ENCODE data around the gene HBA2.
"Not testable (repeated sequence)": the region's sequence is repeated elsewhere in the genome, so short reads cannot be mapped to it uniquely, and the experiment has no call there.

The HBA2 gene

DNA sequence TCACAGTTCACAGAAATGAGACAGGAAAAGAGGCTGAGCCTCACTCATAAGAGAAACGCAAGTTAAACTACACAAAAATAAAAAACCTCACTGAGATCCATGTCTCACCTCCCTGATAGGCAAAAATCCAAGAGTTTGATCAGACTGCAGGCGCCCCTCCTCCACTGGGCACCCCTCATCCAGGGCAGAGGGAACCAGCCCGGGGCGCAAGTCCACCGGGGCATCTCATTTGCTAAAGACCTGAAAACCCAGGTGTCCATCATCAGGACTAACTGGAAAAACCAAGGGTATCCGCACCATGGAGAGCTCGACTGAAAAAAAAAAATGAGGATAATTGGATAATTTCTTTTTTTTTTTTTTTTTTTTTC lies 17.7 kb upstream of the HBA2 start:
- DNase-seq (ENCODE audit: low read depth): no peak

GRCh38 chr16:159136-159849 lies 13.4 kb upstream of the HBA2 start:
- no peak for DNase-seq (ENCODE audit: low read depth)

DNA sequence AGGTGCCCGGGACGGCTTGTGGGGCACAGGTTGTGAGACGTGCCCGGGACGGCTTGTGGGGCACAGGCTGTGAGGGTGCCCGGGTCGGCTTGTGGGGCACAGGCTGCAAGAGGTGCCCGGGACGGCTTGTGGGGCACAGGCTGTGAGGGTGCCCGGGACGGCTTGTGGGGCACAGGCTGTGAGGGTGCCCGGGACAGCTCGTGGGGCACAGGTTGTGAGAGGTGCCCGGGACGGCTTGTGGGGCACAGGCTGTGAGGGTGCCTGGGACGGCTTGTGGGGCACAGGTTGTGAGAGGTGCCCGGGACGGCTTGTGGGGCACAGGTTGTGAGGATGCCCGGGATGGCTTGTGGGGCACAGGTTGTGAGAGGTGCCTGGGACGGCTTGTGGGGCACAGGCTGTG lies 12.4 kb upstream of the HBA2 start:
- DNase-seq (ENCODE audit: low read depth): not testable (repeated sequence)

DNA sequence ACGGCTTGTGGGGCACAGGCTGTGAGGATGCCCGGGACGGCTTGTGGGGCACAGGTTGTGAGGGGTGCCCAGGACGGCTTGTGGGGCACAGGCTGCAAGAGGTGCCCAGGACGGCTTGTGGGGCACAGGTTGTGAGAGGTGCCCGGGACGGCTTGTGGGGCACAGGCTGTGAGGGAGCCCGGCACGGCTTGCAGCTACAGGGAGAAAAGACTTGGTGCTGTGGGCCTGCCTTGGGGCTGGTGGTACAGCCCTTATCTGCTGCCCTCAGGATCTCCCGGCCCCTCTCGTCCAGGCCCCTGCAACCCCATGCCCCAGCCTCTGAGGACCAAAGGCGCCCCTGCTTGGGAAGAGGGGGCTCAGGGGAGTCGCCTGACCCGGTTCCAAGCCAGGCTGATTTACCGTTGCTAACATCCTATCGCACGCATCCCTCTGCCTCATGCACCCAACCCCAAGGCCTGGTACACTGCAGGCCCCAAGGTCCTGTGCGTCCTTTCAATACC lies 11.9 kb upstream of the HBA2 start:
- DNase-seq (ENCODE audit: low read depth): no peak

DNA sequence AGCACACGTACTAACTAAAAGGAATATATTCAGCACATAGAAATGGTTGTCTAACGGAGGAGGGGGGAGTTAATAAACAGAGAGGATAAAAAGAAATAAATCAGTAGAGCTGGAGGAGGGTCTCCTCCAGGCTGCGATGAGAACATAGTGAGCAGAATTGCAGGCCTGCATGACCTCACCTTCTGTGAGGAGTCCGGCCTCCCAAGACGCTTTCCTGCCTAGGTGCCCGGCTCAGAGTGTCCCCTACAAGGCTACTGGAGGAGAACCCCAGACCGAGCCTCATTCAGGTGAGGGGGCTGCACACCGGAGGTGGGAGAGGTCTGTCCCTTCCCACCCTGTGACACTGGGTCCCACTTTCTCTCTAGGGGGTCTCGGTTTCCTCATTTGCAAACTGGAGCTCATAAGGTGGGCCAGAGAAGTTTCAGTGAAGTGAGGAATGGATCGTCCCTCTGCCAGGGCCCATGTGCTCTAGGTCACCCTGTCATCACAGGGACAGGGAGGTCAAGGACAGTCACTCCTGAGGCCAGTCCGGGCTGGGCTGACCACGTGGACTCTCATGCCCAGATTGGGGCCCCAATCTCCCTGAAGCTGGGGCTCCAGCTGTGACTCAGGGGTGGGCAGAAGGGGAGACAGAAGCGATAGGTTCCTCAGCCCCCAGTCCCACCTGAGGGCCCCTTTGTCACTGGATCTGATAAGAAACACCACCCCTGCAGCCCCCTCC lies 10.2 kb upstream of the HBA2 start:
- no peak for DNase-seq (ENCODE audit: low read depth)

DNA sequence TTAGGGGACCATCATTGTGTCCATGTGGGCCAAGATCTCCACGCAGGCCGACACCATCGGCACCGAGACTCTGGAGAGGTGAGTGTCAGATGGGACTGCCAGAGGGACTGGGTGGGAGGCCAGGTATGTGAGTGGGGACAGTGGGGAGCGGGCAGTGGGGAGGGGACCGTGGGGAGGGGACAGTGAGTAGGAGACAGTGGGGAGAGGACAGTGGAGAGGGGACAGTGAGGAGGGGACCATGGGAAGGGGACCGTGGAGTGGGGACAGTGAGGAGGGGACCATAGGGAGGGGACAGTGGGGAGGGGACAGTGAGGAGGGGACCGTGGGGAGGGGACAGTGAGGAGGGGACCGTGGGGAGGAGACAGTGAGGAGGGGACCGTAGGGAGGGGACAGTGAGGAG lies 9.5 kb upstream of the HBA2 start:
- DNase-seq (ENCODE audit: low read depth): not testable (repeated sequence)

GRCh38 chr16:163696-164095 lies 9.0 kb upstream of the HBA2 start:
- DNase-seq (ENCODE audit: low read depth): not testable (repeated sequence)

DNA sequence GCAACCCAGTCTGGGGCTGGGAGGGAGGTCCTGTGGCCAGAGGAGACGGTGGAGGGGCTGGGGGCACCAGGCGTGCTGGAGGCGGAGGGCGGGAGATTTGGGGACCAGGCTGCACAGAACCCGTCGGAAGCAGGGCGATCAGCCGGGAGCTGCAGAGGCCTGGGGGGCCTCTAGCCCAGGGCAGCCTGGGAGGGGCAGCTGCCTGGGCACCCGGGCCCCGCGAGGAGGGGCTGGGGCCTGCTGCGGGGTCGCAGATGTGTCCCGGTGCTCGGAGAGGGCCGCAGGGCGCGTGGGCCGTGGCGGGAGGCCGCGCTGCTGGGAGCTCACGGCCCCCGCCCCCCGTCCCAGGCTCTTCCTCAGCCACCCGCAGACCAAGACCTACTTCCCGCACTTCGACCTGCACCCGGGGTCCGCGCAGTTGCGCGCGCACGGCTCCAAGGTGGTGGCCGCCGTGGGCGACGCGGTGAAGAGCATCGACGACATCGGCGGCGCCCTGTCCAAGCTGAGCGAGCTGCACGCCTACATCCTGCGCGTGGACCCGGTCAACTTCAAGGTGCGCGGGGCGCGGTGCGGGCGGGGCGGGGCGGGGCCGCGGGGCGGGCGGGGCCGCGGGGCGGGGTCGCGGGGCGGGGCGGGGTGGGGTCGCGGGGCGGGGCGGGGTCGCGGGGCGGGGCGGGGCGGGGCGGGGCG lies 8.4 kb upstream of the HBA2 start:
- not testable (repeated sequence) for DNase-seq (ENCODE audit: low read depth)

- no peak for DNase-seq (ENCODE audit: low read depth)
Observed at GRCh38 chr16:164827-165538, 7.7 kb upstream of the HBA2 start.

GRCh38 chr16:165539-166374 lies 6.9 kb upstream of the HBA2 start, which contains the start of gene HBM:
HBM (plus strand) TSS chr16:165978; CDS start chr16:165998, 20 bp downstream.
- DNase-seq (ENCODE audit: low read depth): no peak

GRCh38 chr16:166375-167121 lies 6.1 kb upstream of the HBA2 start:
- no peak for DNase-seq (ENCODE audit: low read depth)

GRCh38 chr16:167122-167690 lies 5.5 kb upstream of the HBA2 start:
- no peak for DNase-seq (ENCODE audit: low read depth)

GRCh38 chr16:168424-168823 lies 4.3 kb upstream of the HBA2 start:
- no peak for DNase-seq (ENCODE audit: low read depth)

GRCh38 chr16:169014-169413 lies 3.7 kb upstream of the HBA2 start:
- no peak for DNase-seq (ENCODE audit: low read depth)

- DNase-seq (ENCODE audit: low read depth): not testable (repeated sequence)
Observed at GRCh38 chr16:170088-170507, 2.6 kb upstream of the HBA2 start.

- no peak for DNase-seq (ENCODE audit: low read depth)
Observed at GRCh38 chr16:170788-171187, 1.9 kb upstream of the HBA2 start.

- not testable (repeated sequence) for DNase-seq (ENCODE audit: low read depth)
Observed at GRCh38 chr16:173211-173854, 657 bp downstream of the HBA2 start.

GRCh38 chr16:173928-174769 lies 1.5 kb downstream of the HBA2 start:
- not testable (repeated sequence) for DNase-seq (ENCODE audit: low read depth)
